CD4-positive, alpha-beta memory T cell (primary cell): ENCODE data around the gene SLC27A5. TPM values are rescaled to one million over a fixed set of nuclear protein-coding genes. Genes with fewer than 3 reads are reported as not detected.

Experiments used
- CTCF ChIA-PET: fragments of 350-600 bp; sonication (Branson Sonifier 250); formaldehyde crosslinking; loops from one replicate; lab custom pipeline; 2021; ENCODE audit warnings: inconsistent platforms; ENCODE audit not compliant: partially characterized antibody; lab: Charles Lee
- POLR2A ChIA-PET: fragments of 350-600 bp; sonication (Branson Sonifier 250); formaldehyde crosslinking; loops from one replicate; lab custom pipeline; 2021; ENCODE audit not compliant: partially characterized antibody; lab: Charles Lee
- DNase-seq, 5 donors: peaks; one replicate each; pipeline versions ENCODE4 v3.0.0 to v3.0.0-alpha.2; 2020 to 2022; ENCODE audit warnings: mixed read lengths in 1 of 5
- H3K27ac ChIP-seq: one replicate; pipeline ENCODE4 v1.7.0; 2013; ENCODE audit warnings: low read depth, low read length
- H3K27me3 ChIP-seq: 2 replicates; pipeline ENCODE4 v1.7.0; 2013; ENCODE audit warnings: mild to moderate bottlenecking, low read length, moderate library complexity; ENCODE audit not compliant: insufficient read depth
- H3K36me3 ChIP-seq: 2 replicates; pipeline ENCODE4 v1.7.0; 2013; ENCODE audit warnings: mild to moderate bottlenecking, low read length, moderate library complexity; ENCODE audit not compliant: insufficient read depth
- H3K4me1 ChIP-seq: 2 replicates; pipeline ENCODE4 v1.7.0; 2013; ENCODE audit warnings: mild to moderate bottlenecking, low read length, moderate library complexity; ENCODE audit not compliant: insufficient read depth
- H3K4me3 ChIP-seq, 2 donors: one replicate each; pipeline ENCODE4 v1.7.0; 2013; ENCODE audit warnings: low read length in 2 of 2, mild to moderate bottlenecking in 1 of 2
- H3K9me3 ChIP-seq, 2 donors: one replicate each; pipeline ENCODE4 v1.7.0; 2013; ENCODE audit warnings: low read length in 2 of 2, control low read depth in 1 of 2; ENCODE audit not compliant: control insufficient read depth in 1 of 2
- H3K27ac Mint-ChIP-seq, 7 donors: one replicate each; pipeline ENCODE4 v1.8.0; 2020 to 2021; ENCODE audit warnings: mixed read lengths in 7 of 7, mild to moderate bottlenecking in 6 of 7, inconsistent platforms in 3 of 7, moderate library complexity in 3 of 7
- H3K27me3 Mint-ChIP-seq, 2 donors: one replicate each; pipeline ENCODE4 v1.8.0; 2020 to 2021; ENCODE audit warnings: mixed read lengths in 2 of 2
- H3K36me3 Mint-ChIP-seq, 2 donors: one replicate each; pipeline ENCODE4 v1.8.0; 2020 to 2021; ENCODE audit warnings: mixed read lengths in 2 of 2, inconsistent platforms in 1 of 2, mild to moderate bottlenecking in 1 of 2
- H3K4me1 Mint-ChIP-seq, 4 donors: one replicate each; pipeline ENCODE4 v1.8.0; 2020 to 2021; ENCODE audit warnings: mixed read lengths in 4 of 4, mild to moderate bottlenecking in 1 of 4
- H3K4me3 Mint-ChIP-seq, 8 donors: one replicate each; pipeline ENCODE4 v1.8.0; 2020 to 2021; ENCODE audit warnings: mixed read lengths in 8 of 8, mild to moderate bottlenecking in 7 of 8, moderate library complexity in 6 of 8, inconsistent platforms in 3 of 8
- H3K9me3 Mint-ChIP-seq, 8 donors: one replicate each; pipeline ENCODE4 v1.8.0; 2020 to 2021; ENCODE audit warnings: mixed read lengths in 8 of 8, mild to moderate bottlenecking in 5 of 8, inconsistent platforms in 3 of 8, moderate library complexity in 1 of 8
- intact Hi-C: fragments of 100-400 bp; cut with micrococcal nuclease; formaldehyde crosslinking; loops from one replicate; pipeline ENCODE4 v1.15.1; 2023
- polyA plus RNA-seq, 2 donors: library from polyadenylated mRNA; unstranded; fragments of 300-500 nt; fragmentation: Illumina TruSeq; gene quantifications; one replicate each; pipeline ENCODE4 v1.2.3, GENCODE V29; 2021
- total RNA-seq, 2 experiments: library from RNA; stranded (reverse); gene quantifications; one replicate each; pipeline ENCODE4 v1.2.3, GENCODE V29; 2021

Gene SLC27A5, protein sequence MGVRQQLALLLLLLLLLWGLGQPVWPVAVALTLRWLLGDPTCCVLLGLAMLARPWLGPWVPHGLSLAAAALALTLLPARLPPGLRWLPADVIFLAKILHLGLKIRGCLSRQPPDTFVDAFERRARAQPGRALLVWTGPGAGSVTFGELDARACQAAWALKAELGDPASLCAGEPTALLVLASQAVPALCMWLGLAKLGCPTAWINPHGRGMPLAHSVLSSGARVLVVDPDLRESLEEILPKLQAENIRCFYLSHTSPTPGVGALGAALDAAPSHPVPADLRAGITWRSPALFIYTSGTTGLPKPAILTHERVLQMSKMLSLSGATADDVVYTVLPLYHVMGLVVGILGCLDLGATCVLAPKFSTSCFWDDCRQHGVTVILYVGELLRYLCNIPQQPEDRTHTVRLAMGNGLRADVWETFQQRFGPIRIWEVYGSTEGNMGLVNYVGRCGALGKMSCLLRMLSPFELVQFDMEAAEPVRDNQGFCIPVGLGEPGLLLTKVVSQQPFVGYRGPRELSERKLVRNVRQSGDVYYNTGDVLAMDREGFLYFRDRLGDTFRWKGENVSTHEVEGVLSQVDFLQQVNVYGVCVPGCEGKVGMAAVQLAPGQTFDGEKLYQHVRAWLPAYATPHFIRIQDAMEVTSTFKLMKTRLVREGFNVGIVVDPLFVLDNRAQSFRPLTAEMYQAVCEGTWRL
- total RNA-seq (10 to 100 TPM; 10.5 to 12.2 TPM), polyA plus RNA-seq (10 to 100 TPM; 16.1 to 23.6 TPM)

DNA sequence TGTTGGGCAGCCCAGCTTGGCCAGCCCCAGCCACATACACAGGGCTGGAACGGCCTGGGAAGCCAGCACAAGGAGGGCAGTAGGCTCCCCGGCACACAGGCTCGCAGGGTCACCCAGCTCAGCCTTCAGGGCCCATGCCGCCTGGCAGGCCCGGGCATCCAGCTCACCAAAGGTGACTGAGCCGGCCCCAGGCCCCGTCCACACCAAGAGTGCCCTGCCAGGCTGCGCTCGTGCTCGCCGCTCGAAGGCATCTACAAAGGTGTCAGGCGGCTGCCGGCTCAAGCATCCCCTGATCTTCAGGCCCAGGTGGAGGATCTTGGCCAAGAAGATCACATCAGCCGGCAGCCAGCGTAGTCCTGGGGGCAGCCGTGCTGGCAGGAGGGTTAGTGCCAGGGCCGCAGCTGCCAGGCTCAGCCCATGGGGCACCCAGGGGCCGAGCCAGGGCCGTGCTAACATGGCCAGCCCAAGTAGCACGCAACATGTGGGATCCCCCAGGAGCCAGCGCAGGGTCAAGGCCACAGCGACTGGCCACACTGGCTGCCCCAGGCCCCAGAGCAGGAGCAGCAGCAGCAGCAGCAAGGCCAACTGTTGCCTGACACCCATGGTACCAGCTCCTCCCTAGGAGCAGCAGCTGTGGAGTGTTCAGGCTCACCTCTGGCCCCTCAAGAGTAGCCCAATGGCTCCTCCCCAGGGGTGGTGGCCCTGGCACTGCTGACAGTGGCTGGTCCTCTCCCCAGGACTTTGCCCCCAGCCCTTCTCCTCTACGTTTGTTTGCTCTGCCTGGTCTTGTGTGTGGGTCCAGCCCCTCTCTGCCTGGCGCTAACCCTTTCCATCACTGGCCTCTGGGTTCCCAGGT, at the start of gene SLC27A5:
Gene SLC27A5, minus strand, starts transcription at position 640 of the 856 bp plus-strand sequence. Its CDS starts 37 bp downstream, at position 603.
- Histone ChIP-seq H3K36me3 (peaks cover 9% of the 10 kb centered on the region), H3K4me3 (no peak within 1 kb of the TSS), H3K4me1 (peaks cover 15% of the 10 kb centered on the region), H3K27ac (no peak within 1 kb of the TSS), H3K27me3 (no peaks in the 10 kb centered on the region), H3K9me3 (no peaks in the 10 kb centered on the region)
- Mint-ChIP-seq H3K27ac (peak within 1 kb of the TSS in 3 of 7 donors; percentile 29 to 85 (median 84)), H3K4me1 (peaks cover 4 to 26% (median 16%) of the 10 kb centered on the region in 4 donors), H3K36me3 (peaks cover 8 to 10% of the 10 kb centered on the region in 2 donors), H3K27me3 (no peaks in the 10 kb centered on the region), H3K4me3 (no peak within 1 kb of the TSS), H3K9me3 (peaks cover 0 to 12% (median 6%) of the 10 kb centered on the region in 8 donors)
- POLR2A ChIA-PET = interaction anchor here (1.1 kb wide), 2 partner anchors 35 to 69 kb away, joined by 3 read pairs; no protein-coding TSS in a partner anchor
- CTCF ChIA-PET = interaction anchor here (1.1 to 13.8 kb wide), 3 partner anchors 9 to 69 kb away, joined by 3 to 260 read pairs (median 3); no protein-coding TSS in a partner anchor
- DNase-seq = no peak
- intact Hi-C loops = no loop called here

DNA sequence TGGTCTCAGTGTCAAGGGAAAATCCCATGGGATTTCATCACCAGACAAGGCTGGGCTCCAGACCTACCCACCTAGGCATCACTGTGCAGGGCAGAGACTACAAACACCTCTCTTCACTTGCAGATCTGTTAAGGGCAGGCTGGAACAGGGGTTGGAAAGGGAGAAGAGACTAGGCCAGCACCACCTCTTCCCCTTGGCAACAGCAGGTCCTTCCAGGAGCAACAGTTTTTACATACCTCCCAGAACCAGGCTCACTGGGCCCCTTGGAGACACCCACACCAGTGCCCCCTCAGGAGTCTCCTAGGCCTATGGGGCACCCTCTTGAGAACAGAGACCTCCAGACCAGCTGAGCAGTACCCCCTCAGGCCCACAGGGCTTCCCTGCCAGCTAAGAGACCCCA, 49.1 kb upstream of the SLC27A5 start:
- peaks cover 0 to 2% (median 0%) of the 10 kb centered on the region in 8 donors for H3K9me3 Mint-ChIP-seq
- H3K4me1 Mint-ChIP-seq = peaks cover 22 to 85% (median 51%) of the 10 kb centered on the region in 4 donors
- POLR2A ChIA-PET = interaction anchor here (1.4 to 7.3 kb wide), 6 partner anchors 9 to 41 kb away, joined by 3 to 104 read pairs (median 24); partner anchors contain the start of genes MZF1, TRIM28 and ZBTB45
- peak overlapping the region in 7 of 8 donors; percentile 87 to 97 (median 91) for H3K4me3 Mint-ChIP-seq
- H3K27ac Mint-ChIP-seq = peak overlapping the region in 5 of 7 donors; percentile 43 to 99 (median 97)
- CTCF ChIA-PET = no interaction called here
- intact Hi-C loops = no loop called here
- Histone ChIP-seq H3K4me3 (no peak overlapping the region), H3K36me3 (peaks cover 8% of the 10 kb centered on the region), H3K27me3 (no peaks in the 10 kb centered on the region), H3K9me3 (no peaks in the 10 kb centered on the region), H3K4me1 (peaks cover 69% of the 10 kb centered on the region), H3K27ac (no peak overlapping the region)
- no peak for DNase-seq
- no peaks in the 10 kb centered on the region for H3K27me3 Mint-ChIP-seq
- peaks cover 6 to 20% of the 10 kb centered on the region in 2 donors for H3K36me3 Mint-ChIP-seq

DNA sequence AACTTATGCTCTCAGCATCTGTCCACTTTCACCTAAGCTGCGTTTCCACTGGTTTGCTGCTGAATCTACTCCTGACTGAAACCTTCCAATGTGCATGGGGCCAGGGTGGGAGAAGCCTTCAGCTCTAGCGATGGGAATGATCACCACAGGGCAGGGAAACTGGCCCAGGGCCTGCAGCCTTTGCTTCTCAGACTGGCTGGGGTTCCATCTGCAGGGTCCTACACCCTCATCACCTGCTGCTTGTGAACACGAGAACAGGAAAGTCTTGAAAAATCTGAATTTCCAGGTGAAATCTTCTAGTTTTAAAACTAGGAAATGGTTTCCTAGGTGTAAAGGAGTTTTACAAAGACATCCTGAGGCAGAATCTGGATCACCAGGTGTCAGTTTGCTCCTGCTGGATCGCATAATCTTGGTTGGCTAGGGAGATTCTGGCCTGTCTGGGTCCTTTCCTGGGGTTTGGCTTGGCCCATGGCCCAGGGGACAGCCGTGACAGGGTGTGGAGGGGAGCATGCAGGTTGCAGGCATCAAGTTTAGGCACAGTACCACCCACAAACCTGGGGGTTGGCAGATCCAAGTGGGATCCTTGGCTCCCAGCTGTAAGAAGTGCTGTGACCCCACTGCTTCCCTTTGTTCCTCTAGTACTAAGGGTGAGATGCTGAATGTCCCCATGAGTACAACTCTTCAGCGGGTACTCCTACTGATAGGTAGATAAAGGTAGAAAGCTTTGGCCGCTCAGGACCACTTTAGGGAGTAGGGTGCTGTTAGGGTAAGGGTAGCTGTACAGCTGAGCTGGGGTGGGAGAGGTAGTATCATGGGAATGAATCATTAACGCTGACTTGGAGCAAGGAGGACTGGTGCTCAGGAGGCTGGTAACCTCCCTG, 48.5 kb upstream of the SLC27A5 start:
- Histone ChIP-seq H3K4me1 (peaks cover 75% of the 10 kb centered on the region), H3K27me3 (no peaks in the 10 kb centered on the region), H3K36me3 (peaks cover 9% of the 10 kb centered on the region), H3K27ac (peak overlapping the region; percentile 99), H3K9me3 (no peaks in the 10 kb centered on the region), H3K4me3 (no peak overlapping the region)
- Mint-ChIP-seq H3K9me3 (peaks cover 0 to 2% (median 0%) of the 10 kb centered on the region in 8 donors), H3K27ac (peak overlapping the region; percentile 97 to 99 (median 99)), H3K27me3 (no peaks in the 10 kb centered on the region), H3K36me3 (peaks cover 6 to 24% of the 10 kb centered on the region in 2 donors), H3K4me3 (peak overlapping the region; percentile 92 to 98 (median 97)), H3K4me1 (peaks cover 22 to 91% (median 55%) of the 10 kb centered on the region in 4 donors)
- DNase-seq = no peak
- ChIA-PET CTCF (no interaction called here), POLR2A (interaction anchor here (1.4 to 7.3 kb wide), 8 partner anchors 9 to 41 kb away, joined by 3 to 104 read pairs (median 13); partner anchors contain the start of genes MZF1, TRIM28 and ZBTB45)
- intact Hi-C loops = no loop called here

DNA sequence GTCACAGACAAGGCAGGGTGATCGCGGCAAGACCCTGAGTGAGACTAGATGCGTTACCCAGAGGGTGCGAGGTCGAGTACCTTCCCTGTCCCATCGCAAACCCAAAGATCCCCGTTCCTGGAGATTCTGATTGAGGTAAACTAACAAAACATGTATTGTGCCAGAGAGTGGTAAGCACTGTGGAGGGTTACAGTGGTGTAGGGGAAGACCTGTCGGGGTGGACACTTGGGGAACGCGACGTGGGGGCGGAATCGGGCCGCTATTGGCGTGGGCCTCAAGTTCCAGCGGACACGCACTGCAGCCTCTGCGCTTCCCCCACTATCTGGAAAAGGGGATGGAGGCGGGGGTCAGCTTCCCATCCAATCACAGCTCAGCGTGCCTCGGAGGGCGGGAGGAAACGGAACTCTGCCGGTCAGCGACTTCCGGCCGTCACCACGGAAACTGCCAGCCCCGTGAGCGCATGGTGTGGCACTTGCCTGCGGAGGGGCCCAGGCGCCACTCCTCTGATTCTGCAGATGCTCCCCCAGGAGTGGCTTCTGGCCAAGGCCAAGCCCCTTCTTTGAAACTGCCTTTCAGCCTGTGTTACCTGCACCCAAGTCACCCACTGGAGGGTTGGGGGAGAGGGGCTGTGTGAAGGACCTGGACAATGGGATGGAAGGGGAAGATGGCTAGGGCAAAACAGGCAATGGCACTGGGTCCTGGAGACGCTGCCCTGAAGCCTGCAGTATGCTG, 47.6 kb upstream of the SLC27A5 start:
- Histone ChIP-seq H3K4me3 (peak overlapping the region; percentile 47 to 100), H3K27ac (peak overlapping the region; percentile 99)

DNA sequence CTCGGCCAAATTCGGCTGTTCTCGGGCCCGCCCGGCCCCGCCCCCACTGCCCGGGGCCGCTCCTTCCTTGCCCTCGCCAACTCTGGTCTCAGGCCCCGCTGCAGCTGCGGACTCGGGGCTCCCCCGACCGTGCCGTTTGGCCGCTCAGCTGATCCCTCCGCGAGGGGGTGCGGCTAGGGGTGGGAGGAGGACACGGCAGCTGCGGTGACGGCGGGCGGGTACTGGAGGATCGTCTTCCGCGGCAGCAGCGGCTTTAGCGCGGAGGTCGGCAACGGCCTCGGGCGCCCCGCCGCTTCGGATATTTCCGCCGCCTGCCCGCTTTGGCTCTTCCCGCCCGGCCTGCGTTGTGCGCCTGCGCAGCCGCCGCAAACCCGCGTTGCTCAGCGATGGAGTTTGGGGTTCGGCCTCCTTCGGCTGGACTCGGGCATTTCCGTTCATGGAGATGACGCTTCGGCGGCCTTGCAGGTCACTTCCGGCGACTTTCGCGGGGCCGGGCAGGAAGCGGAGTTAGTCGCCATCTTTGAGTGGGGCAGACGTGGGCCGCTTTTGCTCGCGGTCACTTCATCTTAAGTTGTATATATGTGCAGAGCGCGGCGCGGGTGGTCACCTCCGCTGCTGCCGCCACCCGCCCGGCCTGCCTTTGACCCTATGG, 47.0 kb upstream of the SLC27A5 start:
- Mint-ChIP-seq H3K4me3 (peak overlapping the region; percentile 92 to 98 (median 97)), H3K4me1 (peaks cover 28 to 96% (median 61%) of the 10 kb centered on the region in 4 donors), H3K27me3 (no peaks in the 10 kb centered on the region), H3K27ac (peak overlapping the region; percentile 97 to 99 (median 99)), H3K36me3 (peaks cover 12 to 39% of the 10 kb centered on the region in 2 donors), H3K9me3 (peaks cover 0 to 2% (median 0%) of the 10 kb centered on the region in 8 donors)
- DNase-seq = peak; percentile 99 to 100 (median 100)
- intact Hi-C loops = loop anchor here (1.0 kb wide), 3 partner anchors 14 to 39 kb away; partner anchors contain the start of genes MZF1, TRIM28 and ZBTB45
- POLR2A ChIA-PET = interaction anchor here (0.8 to 7.3 kb wide), 11 partner anchors 8 to 196 kb away, joined by 3 to 104 read pairs (median 6); partner anchors contain the start of genes MZF1, TRIM28, ZBTB45 and ZNF132
- H3K27me3 ChIP-seq = no peaks in the 10 kb centered on the region
- H3K4me1 ChIP-seq = peaks cover 79% of the 10 kb centered on the region
- CTCF ChIA-PET = no interaction called here
- H3K9me3 ChIP-seq = no peaks in the 10 kb centered on the region
- peak overlapping the region; percentile 99 for H3K27ac ChIP-seq
- peaks cover 11% of the 10 kb centered on the region for H3K36me3 ChIP-seq
- peak overlapping the region; percentile 47 to 100 for H3K4me3 ChIP-seq

More for the DNA sequence above, 47.6 kb upstream of the SLC27A5 start:
- Mint-ChIP-seq H3K4me1 (peaks cover 25 to 96% (median 60%) of the 10 kb centered on the region in 4 donors), H3K36me3 (peaks cover 8 to 32% of the 10 kb centered on the region in 2 donors), H3K4me3 (peak overlapping the region; percentile 92 to 98 (median 97)), H3K27ac (peak overlapping the region; percentile 97 to 99 (median 99)), H3K27me3 (no peaks in the 10 kb centered on the region), H3K9me3 (peaks cover 0 to 2% (median 0%) of the 10 kb centered on the region in 8 donors)
- peaks cover 9% of the 10 kb centered on the region for H3K36me3 ChIP-seq
- intact Hi-C loops = loop anchor here (1.0 kb wide), 3 partner anchors 14 to 40 kb away; partner anchors contain the start of genes MZF1, TRIM28 and ZBTB45
- CTCF ChIA-PET = no interaction called here
- POLR2A ChIA-PET = interaction anchor here (2.0 to 7.3 kb wide), 7 partner anchors 10 to 46 kb away, joined by 6 to 104 read pairs (median 11); partner anchors contain the start of genes MZF1, TRIM28 and ZBTB45
- H3K4me1 ChIP-seq = peaks cover 78% of the 10 kb centered on the region
- peak; percentile 28 to 68 (median 35) for DNase-seq
- H3K9me3 ChIP-seq = no peaks in the 10 kb centered on the region
- no peaks in the 10 kb centered on the region for H3K27me3 ChIP-seq
